GM18499 (cell line): ENCODE data around the gene TM4SF4.

Source experiments
- ATAC-seq: cut with Tn5 transposase; IDR thresholded peaks from one replicate; pipeline ENCODE4 v1.9.1; 2021; ENCODE audit warnings: moderate number of reproducible peaks; ENCODE audit not compliant: insufficient read depth, unreplicated experiment

Gene TM4SF4

DNA sequence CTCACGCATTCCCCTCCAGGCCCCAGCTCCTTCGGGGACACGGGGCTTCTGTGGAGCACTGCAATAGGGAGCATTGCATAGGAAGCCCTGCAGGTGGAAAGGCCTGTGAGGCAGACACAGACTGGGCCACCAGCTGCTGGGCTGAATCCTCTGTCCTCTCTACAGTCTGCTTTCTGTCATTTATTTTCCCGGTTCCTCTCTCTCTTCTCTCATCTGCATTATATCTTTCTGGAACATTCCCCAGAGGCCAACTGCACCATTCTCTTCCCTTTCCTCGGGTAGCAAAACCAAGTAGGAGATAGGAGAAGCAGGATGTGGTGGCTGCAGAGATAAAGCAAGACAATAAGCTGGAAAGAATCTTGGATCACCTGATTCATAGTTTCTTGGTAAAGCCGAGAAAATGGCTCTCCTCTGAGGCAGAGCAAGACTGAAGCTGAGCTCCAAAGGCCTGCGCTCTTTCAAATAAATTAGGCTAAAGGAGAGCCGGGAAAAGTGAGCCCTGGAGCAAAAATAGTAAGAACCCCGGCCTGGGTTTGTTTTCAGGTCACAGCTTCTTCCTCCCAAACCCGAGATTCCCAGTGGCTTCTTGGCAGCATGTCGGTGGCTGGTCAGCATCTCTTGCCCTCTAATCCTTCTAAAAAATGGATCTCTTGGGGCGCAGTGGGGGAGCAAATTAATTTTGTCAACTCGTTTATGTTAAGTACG, 5.3 kb downstream of the TM4SF4 start:
- ATAC-seq: no peak

GRCh38 chr3:149480326-149481017, 6.0 kb downstream of the TM4SF4 start:
- ATAC-seq: peak; percentile 81

- no peak for ATAC-seq
Observed at GRCh38 chr3:149481056-149481455, 6.6 kb downstream of the TM4SF4 start.

DNA sequence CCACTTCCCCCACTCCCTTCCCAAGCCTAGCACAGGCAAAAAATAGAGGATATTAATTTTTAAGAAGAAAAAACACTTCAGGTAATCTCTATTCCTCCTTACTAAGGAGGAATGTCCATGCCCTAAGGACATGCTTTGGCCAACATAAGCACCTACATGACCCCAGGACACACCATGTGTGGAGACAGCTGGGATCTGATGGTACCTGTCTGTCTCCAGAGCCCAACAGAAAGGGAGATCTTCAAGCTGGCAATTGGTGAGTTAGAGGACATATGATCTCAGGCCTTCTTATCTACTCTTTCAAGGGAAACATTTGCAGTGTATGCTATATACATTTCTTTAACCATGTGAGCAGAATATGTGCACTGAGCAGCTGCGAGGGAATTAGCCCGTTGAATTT, 7.0 kb downstream of the TM4SF4 start:
- no peak for ATAC-seq

- no peak for ATAC-seq
Observed at GRCh38 chr3:149486726-149487125, 12.2 kb downstream of the TM4SF4 start.

DNA sequence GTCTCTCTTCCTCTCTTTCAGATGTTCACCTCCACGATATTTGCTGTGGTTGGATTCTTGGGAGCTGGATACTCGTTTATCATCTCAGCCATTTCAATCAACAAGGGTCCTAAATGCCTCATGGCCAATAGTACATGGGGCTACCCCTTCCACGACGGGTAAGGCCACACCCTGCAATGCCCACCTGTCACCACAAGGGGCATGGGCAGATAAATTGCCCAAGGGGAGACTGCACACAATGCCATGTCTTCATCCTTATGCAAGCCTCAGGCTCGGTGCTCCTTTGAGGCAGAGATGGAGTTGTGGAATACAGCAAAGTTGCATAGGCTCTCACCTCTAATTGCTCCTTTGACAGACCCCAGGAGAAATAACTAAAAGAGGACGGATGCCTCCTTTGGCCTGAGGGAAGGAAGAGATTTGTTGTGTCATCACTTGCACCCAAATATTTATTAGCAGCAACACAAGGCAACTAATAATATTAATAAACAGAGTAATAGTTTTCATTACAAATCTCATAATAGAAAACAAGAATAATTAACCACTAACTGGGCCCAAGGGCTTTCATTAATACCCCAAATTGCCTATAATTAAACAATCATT, 13.2 kb downstream of the TM4SF4 start:
- no peak for ATAC-seq

GRCh38 chr3:149489060-149489690, 14.7 kb downstream of the TM4SF4 start:
- ATAC-seq: no peak

DNA sequence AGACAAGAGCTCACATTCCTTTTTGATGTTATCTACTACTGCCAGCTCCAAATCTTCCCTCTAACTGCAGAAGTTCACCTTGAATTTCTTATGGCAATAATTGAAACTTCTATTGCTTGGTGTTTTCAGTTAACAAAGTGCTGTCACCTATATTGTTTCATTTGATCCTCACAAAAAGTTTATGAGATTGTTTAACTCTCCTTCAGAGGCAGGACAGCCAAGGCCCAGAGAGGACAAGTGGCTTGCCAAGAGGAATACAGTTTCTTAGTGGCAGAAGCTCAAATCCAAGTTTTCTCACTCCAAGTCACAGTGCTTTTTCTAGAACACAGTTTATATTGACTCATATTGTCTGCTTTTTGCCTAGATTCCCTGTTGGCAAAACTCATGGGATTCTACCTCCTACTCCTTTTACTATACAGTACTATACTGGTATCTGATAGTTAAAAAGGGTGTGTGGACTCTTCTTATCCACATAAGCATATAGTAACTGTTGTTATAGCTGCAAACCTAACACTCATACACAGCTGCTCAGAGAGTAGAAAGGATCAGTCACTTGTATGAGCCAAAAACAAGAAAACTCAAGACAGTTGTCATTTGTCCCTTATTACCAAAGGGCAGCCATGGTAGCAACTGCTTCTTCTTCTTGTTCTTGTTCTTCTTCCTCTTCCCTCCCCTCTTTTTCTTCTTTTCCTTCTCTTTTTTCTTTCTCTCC, 15.9 kb downstream of the TM4SF4 start:
- ATAC-seq: no peak

- no peak for ATAC-seq
Observed at GRCh38 chr3:149493315-149494021, 19.0 kb downstream of the TM4SF4 start.

GRCh38 chr3:149494022-149494758, 19.7 kb downstream of the TM4SF4 start:
- no peak for ATAC-seq

DNA sequence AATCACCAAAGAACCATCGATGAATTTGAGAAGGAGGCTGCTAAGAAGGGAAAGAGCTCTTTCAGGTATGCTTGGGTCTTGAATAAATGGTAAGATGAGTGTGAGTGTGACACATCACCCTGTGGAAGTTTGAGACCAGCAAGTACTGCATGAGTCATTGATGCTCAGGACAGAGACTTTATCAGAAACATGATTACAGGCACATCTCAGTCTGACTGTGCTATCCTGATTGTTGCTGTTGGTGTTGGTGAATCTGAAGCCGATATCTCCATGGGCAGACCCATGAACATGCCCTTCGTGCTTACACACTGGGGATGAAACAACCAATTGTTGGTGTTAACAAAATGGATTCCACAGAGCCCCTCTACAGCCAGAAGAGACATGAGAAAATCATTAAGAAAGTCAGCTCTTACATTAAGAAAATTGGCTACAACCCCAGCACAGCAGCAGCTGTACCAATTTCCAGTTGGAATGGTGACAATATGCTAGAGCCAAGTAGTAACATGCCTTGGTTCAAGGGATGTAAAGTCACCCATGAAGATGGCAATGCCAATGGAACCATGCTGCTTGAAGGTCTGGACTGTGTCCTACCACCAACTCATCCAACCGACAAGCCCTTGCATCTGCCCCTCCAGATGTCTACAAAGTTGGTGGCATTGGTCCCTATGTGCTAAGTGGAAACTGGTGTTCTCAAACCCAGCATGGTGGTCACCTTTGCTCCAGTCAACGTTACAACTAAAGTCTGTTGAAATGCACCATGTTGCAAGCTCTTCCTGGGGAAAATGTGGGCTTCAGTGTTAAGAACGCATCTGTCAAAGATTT, 20.5 kb downstream of the TM4SF4 start:
- ATAC-seq: no peak

DNA sequence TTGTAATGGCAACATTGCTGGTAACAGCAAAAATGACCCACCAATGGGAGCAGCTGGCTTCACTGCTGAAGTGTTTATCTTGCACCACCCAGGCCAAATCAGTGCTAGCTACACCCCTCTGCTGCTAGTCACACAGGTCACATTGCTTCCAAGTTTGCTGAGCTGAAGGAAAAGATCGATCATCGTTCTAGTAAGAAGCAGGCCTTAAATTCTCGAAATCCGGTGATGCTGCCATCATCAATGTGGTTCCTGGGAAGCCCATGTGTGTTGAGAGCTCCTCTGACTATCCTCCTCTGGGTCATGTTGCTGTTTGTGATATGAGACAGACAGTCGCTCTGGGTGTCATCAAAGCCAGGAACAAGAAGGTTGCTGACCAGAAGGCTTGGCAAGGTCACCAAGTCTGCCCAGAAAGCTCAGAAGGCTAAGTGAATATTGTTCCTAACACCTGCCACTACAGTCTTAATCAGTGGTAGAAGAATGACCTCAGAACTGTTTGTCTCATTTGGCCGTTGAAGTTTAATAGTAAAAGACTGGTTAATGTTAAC, 21.2 kb downstream of the TM4SF4 start:
- no peak for ATAC-seq

- no peak for ATAC-seq
Observed at GRCh38 chr3:149496891-149497290, 22.4 kb downstream of the TM4SF4 start.

DNA sequence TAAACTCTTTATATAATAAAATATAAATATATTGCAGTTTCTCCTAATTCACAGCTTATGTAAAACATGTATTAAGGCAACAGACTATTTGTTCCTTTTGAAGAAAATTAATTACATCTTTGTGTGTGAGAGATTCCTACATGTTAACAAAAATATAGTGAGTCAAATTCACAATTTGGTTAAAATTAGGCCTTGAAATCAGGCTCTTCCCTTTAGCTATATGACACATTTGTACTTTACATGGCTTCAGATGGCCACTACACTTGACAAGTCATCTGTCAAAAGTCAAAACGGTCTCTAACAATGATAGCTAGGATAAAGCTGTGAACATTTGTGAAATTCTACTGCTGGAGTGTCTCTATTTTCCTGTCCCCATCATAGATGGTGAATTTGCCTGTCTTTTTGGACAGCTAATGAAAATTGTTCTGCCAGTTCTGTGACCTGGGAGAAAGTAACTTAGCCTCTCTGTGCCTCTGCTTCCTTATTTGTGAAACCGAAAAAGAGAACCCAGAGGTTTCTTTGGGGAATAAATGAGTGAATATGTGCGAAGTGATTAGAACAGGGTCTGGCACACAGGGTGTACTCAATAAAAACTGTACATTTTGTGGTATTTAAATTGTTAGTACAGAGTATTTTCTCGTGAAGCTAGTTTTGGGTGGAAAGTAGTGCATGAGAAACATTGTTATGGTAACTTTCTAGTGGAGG, 23.6 kb downstream of the TM4SF4 start:
- no peak for ATAC-seq

GRCh38 chr3:149501524-149501923, 27.0 kb downstream of the TM4SF4 start:
- no peak for ATAC-seq

- no peak for ATAC-seq
Observed at GRCh38 chr3:149502438-149502837, 27.9 kb downstream of the TM4SF4 start.

DNA sequence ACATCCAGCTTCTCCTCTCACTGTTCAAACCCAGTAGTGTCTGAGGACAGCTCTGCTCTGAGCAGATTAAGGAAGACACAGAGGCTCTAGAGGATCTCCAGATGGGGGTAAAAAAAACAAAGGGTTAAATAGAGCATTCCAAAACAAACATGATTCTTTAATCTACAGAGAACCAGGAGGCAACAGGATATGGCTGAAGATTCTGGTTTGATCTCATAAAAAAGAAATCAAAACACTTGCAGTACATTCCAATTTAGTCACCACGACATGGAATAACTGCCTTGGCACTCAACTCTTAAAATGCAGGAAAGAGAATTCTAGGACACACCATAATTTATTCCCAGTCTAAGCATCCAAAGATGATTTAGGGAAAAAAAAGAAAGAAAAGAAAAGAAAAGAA, 32.0 kb downstream of the TM4SF4 start:
- no peak for ATAC-seq

GRCh38 chr3:149506965-149507364, 32.5 kb downstream of the TM4SF4 start:
- ATAC-seq: no peak
